Left ventricle myocardium inferior (tissue), 1 donor: ENCODE results near the gene OSTM1. TPM values are rescaled to one million over a fixed set of nuclear protein-coding genes. Genes with fewer than 3 reads are reported as not detected.

ENCODE experiments used
- DNase-seq: peaks from one replicate; pipeline ENCODE4 v3.0.0-alpha.2; 2020
- H3K27ac ChIP-seq: fragments of 200-600 bp; replicated peaks from 2 replicates; pipeline ENCODE4 v1.8.0; 2021
- H3K27me3 ChIP-seq: fragments of 200-600 bp; 2 replicates; pipeline ENCODE4 v1.8.0; 2021; ENCODE audit warnings: low read depth
- H3K36me3 ChIP-seq: fragments of 200-600 bp; 2 replicates; pipeline ENCODE4 v1.8.0; 2021
- H3K4me1 ChIP-seq: fragments of 200-600 bp; 2 replicates; pipeline ENCODE4 v1.8.0; 2021
- H3K4me3 ChIP-seq: fragments of 200-600 bp; 2 replicates; pipeline ENCODE4 v1.8.0; 2021; ENCODE audit warnings: mild to moderate bottlenecking, moderate library complexity
- H3K9me3 ChIP-seq: fragments of 200-600 bp; replicated peaks from 2 replicates; pipeline ENCODE4 v1.8.0; 2021
- intact Hi-C: fragments of 100-400 bp; cut with micrococcal nuclease; formaldehyde crosslinking; loops from one replicate; pipeline ENCODE4 v1.11.0; 2022
- total RNA-seq: library from RNA; stranded (reverse); fragmentation: NEBNext Ultra II Directional; extraction: Animal tissue kit (Norgen Biotek cat#: 25700); gene quantifications from one replicate; pipeline ENCODE4 v1.2.1, GENCODE V29; 2021
- TF ChIP-seq, protein P1 (sequence below): fragments of 200-600 bp; IDR thresholded peaks from 2 replicates; pipeline ENCODE4 v1.8.0; 2021; ENCODE audit warnings: antibody characterized with exemption, mild to moderate bottlenecking, borderline replicate concordance
- donor health status: DM: no; HTN: yes; CAD: no; lungs with severe emphysema.

OSTM1 gene
- total RNA-seq, 1 donor from 2014 or later, result 40.7 TPM

DNA sequence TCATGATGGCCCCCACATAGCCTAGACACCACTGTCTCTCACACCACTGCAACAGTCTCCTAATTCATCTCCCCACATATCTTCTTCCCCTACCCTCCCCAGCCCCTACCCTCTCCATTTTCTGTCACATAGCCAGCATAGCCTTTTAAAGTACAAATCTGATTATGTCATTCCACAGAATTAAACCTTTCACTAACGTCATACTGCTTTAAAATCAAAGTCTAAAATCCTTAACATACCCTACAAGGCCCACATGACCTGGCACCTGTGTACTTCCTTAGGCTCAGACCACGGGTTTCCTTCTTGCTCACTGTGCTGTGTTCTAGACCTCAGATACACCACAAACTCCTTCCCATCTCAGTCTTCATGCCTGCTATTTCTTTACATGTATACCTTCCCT lies 5.9 kb downstream of the OSTM1 start:
- Histone ChIP-seq H3K36me3 (peaks cover 4% of the 10 kb centered on the region), H3K9me3 (no peaks in the 10 kb centered on the region), H3K4me3 (no peak overlapping the region), H3K4me1 (peaks cover 6% of the 10 kb centered on the region), H3K27me3 (no peaks in the 10 kb centered on the region), H3K27ac (no peak overlapping the region)
- intact Hi-C loops, result no loop called here
- DNase-seq, result no peak
- TF ChIP-seq, protein P1, sequence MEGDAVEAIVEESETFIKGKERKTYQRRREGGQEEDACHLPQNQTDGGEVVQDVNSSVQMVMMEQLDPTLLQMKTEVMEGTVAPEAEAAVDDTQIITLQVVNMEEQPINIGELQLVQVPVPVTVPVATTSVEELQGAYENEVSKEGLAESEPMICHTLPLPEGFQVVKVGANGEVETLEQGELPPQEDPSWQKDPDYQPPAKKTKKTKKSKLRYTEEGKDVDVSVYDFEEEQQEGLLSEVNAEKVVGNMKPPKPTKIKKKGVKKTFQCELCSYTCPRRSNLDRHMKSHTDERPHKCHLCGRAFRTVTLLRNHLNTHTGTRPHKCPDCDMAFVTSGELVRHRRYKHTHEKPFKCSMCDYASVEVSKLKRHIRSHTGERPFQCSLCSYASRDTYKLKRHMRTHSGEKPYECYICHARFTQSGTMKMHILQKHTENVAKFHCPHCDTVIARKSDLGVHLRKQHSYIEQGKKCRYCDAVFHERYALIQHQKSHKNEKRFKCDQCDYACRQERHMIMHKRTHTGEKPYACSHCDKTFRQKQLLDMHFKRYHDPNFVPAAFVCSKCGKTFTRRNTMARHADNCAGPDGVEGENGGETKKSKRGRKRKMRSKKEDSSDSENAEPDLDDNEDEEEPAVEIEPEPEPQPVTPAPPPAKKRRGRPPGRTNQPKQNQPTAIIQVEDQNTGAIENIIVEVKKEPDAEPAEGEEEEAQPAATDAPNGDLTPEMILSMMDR, result no peak

- TF ChIP-seq, protein P1, result no peak
- H3K4me3 ChIP-seq, result no peak overlapping the region
- no peak for DNase-seq
- no peaks in the 10 kb centered on the region for H3K9me3 ChIP-seq
- H3K4me1 ChIP-seq, result peaks cover 1% of the 10 kb centered on the region
- H3K36me3 ChIP-seq, result peaks cover 9% of the 10 kb centered on the region
- H3K27me3 ChIP-seq, result no peaks in the 10 kb centered on the region
- intact Hi-C loops, result no loop called here
- no peak overlapping the region for H3K27ac ChIP-seq
Observed at GRCh38 chr6:108068182-108068581, 6.4 kb downstream of the OSTM1 start.

DNA sequence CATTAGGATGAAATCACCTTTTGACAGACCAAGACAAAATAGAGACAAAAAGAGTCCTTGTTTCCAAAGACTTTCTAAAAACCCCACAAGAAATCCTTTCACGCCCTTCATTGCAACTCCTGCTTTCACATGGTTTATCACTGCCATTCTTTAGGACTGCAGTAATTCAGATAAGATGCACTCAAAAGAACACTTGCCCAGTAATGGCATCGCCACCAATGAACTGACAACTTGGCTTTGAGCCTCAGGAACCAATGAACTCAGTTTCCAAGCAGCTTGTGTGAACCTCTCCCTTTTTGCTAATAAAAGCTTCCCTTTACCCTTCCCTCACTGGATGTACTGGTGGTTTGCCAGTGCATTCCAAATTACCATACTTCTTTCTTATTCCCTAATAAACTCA lies 21.8 kb downstream of the OSTM1 start:
- H3K4me1 ChIP-seq, result peaks cover 9% of the 10 kb centered on the region
- TF ChIP-seq, protein P1, result no peak
- H3K27me3 ChIP-seq, result no peaks in the 10 kb centered on the region
- intact Hi-C loops, result no loop called here
- DNase-seq, result no peak
- H3K9me3 ChIP-seq, result no peaks in the 10 kb centered on the region
- no peak overlapping the region for H3K4me3 ChIP-seq
- H3K36me3 ChIP-seq, result peaks cover 41% of the 10 kb centered on the region
- H3K27ac ChIP-seq, result no peak overlapping the region

GRCh38 chr6:108051481-108051880 lies 23.1 kb downstream of the OSTM1 start:
- no peak for DNase-seq
- TF ChIP-seq, protein P1, result no peak
- Histone ChIP-seq H3K4me1 (peaks cover 9% of the 10 kb centered on the region), H3K27ac (no peak overlapping the region), H3K36me3 (peaks cover 46% of the 10 kb centered on the region), H3K27me3 (no peaks in the 10 kb centered on the region), H3K4me3 (no peak overlapping the region), H3K9me3 (no peaks in the 10 kb centered on the region)
- intact Hi-C loops, result no loop called here

DNA sequence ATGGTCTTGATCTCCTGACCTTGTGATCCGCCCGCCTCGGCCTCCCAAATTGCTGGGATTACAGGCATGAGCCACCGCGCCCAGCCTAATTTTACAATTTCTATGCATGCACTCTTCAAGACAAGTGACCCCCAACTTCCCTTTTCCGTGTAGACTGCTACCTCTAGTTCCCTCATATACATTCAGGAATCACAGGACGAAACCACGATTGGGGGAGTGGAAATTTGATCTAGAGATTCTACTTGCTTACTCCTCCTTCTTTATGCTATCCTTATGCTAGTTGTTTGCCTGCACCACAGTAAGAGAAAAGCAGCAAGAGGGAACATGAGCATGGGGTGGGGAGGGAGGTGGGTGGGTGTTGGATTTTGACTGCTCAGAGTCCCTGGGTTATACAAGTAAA lies 34.9 kb downstream of the OSTM1 start:
- Histone ChIP-seq H3K27me3 (no peaks in the 10 kb centered on the region), H3K9me3 (no peaks in the 10 kb centered on the region), H3K4me1 (no peaks in the 10 kb centered on the region), H3K27ac (no peak overlapping the region), H3K36me3 (peaks cover 71% of the 10 kb centered on the region), H3K4me3 (no peak overlapping the region)
- intact Hi-C loops, result no loop called here
- no peak for DNase-seq
- TF ChIP-seq, protein P1, result no peak

- Histone ChIP-seq H3K9me3 (no peaks in the 10 kb centered on the region), H3K27me3 (no peaks in the 10 kb centered on the region), H3K4me1 (no peaks in the 10 kb centered on the region), H3K27ac (no peak overlapping the region), H3K4me3 (no peak overlapping the region), H3K36me3 (peaks cover 61% of the 10 kb centered on the region)
- TF ChIP-seq, protein P1, result no peak
- DNase-seq, result no peak
- intact Hi-C loops, result no loop called here
Observed at GRCh38 chr6:108036884-108037283, 37.7 kb downstream of the OSTM1 start.
